IPS DF 4.7 (cell line): Measurements from ENCODE around the gene ERP27.

Source experiments
- DNase-seq: peaks from one replicate; pipeline ENCODE4 v3.0.0-alpha.2; 2013; ENCODE audit warnings: low spot score; ENCODE audit errors: extremely low read depth

ERP27 gene

DNA sequence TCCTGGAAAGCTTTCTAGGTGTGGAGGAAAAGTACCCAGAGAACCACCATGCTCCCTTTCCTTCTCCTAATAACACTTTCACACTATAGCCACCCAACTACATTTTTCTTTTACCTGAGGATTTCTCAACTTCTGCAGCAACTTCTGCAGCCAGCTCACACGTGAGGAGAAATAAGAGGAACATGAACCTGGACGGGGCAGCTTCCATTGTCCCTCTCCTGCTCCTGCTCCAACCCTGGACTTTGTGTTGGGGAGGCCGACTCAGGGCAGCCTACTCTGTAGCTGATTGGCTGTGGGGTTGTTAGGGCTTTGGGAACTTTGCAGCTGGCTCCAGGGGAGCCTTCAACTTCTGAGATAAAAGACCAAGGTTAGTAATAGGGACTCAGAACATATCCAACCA, at the start of gene ERP27:
Gene ERP27, minus strand, starts transcription at position 237 of the 400 bp plus-strand sequence. Its CDS starts 29 bp downstream, at position 208.
- DNase-seq, result no peak

GRCh38 chr12:14988035-14988434, 49.7 kb upstream of the ERP27 start:
- DNase-seq, result no peak

DNA sequence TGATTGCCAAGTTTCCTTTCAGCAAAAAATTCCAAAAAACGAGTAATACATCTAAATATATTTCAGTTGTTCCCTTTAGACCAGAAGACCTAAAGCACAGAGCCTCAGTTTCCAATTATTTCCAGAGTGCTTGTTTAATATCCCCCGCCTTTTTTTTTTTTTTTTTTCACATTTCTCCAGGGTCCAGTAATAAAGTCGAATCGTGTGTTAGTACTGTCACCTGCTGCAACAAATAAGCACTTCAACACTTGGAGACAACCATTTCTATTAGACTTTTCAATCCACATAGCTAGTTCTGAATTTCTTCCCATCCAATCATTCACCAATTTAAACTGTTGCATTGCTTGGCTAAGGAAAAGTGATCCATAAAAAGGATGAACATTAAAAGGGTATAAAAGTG, 48.1 kb upstream of the ERP27 start:
- DNase-seq, result no peak

- DNase-seq, result no peak
Observed at GRCh38 chr12:14984766-14985285, 46.5 kb upstream of the ERP27 start.

GRCh38 chr12:14984036-14984435, 45.7 kb upstream of the ERP27 start:
- no peak for DNase-seq

DNA sequence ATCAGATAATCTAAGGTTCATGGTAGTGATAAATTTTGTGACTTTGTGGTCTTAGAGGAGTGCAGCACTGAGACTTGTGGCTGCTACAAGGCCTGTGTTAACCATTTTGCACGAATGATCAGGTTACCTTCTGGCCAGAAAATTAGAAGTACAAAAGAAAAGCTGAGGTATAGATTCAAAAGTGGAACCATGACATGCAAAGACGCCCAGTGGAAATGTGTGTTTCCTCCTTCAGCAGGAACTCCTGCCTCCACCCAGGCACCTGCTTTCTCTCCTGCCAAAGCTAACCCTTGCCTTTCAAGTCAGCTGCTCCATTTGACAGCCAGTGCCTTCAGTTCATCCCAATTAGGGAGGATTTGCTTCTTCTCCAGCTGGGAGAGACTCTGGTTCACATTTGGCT, 44.7 kb upstream of the ERP27 start:
- DNase-seq, result no peak

DNA sequence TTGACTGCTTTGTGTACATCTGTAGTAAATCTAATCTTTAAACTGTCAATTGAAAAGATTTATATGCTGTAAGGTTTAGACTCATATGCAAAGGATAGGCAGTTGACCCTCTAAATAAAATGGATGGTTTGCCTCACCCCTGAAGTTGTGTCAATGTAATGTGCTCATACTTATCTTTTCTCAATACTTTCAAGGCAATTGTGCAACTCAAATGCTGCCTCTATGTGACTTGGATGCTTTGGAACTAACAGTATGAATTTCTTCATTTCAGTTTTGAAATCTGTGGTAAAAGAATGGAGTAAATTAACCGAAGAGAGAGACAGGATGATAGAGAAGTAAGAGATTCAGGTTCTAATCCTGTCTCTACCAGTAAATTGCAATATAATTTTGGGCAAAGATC, 44.2 kb upstream of the ERP27 start:
- DNase-seq, result no peak

GRCh38 chr12:14981049-14981448, 42.7 kb upstream of the ERP27 start:
- no peak for DNase-seq

GRCh38 chr12:14979468-14979867, 41.1 kb upstream of the ERP27 start:
- DNase-seq, result no peak

GRCh38 chr12:14976658-14977057, 38.3 kb upstream of the ERP27 start:
- no peak for DNase-seq

- no peak for DNase-seq
Observed at GRCh38 chr12:14975457-14975856, 37.1 kb upstream of the ERP27 start.

DNA sequence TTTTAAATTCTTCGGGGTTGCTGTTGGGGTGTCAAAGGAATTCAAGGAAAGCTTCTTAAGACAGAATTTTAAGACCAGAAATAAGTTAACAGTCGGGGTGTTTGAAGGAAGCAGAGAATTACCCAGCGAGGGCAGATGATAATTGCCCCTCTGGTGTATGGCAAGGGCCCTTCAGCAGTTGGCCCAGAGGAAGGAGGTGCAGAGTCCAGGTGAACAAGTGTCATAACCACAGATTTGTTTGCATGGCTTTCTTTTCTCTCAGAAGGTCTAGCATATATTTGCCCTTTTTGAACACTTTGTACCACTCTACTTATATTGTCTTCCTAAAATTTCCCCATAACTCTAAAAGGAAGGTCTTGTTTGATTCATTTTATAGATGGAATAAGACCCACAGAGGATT, 36.3 kb upstream of the ERP27 start:
- DNase-seq, result no peak

GRCh38 chr12:14972816-14973215, 34.5 kb upstream of the ERP27 start, which contains the start of gene PDE6H:
TSS of gene PDE6H (plus strand) at chr12:14973042. CDS start at chr12:14978013, 4,971 bp downstream.
- no peak for DNase-seq

GRCh38 chr12:14970473-14970872, 32.1 kb upstream of the ERP27 start:
- DNase-seq, result no peak

DNA sequence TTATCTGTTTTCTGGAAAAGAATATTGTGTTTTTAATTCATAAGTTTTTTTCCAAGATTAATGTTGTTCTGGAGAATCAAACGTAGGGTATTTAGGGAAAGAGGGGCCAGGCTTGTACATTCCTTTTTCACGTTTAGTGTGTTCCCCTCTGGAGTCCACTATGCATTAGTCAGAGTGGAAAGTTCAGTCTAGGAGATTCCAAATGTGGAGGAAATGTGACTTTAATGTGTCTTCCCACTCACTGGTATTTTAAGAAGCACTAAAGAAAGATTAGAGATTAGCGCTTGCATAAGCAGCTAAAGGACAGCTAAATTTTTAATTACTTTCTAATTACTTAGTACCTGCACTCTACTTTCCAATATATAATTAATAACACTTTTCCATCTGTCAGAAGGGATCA, 30.1 kb upstream of the ERP27 start:
- no peak for DNase-seq

GRCh38 chr12:14965221-14965620, 26.9 kb upstream of the ERP27 start:
- no peak for DNase-seq

GRCh38 chr12:14964406-14964805, 26.1 kb upstream of the ERP27 start:
- DNase-seq, result no peak

- DNase-seq, result no peak
Observed at GRCh38 chr12:14963520-14963919, 25.2 kb upstream of the ERP27 start.

DNA sequence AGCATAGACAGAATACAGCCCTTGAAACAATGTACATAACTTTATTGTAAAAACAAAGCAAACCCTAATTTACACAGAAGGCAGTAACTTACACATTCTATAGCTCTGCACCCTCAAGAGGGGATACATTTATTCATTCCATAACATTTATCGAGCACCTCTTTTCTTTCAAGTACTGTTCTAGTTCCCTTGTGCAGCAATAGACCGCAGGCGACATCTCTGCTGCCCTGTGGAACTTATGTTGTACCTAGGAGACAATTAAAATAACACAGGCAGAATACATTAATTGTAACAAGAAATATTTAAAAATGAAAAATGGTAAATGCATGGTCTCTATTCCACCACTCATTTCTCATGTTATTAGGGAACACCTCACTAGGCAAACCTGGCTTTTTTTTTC, 24.5 kb upstream of the ERP27 start:
- DNase-seq, result no peak

GRCh38 chr12:14962153-14962539, 23.8 kb upstream of the ERP27 start:
- DNase-seq, result no peak

DNA sequence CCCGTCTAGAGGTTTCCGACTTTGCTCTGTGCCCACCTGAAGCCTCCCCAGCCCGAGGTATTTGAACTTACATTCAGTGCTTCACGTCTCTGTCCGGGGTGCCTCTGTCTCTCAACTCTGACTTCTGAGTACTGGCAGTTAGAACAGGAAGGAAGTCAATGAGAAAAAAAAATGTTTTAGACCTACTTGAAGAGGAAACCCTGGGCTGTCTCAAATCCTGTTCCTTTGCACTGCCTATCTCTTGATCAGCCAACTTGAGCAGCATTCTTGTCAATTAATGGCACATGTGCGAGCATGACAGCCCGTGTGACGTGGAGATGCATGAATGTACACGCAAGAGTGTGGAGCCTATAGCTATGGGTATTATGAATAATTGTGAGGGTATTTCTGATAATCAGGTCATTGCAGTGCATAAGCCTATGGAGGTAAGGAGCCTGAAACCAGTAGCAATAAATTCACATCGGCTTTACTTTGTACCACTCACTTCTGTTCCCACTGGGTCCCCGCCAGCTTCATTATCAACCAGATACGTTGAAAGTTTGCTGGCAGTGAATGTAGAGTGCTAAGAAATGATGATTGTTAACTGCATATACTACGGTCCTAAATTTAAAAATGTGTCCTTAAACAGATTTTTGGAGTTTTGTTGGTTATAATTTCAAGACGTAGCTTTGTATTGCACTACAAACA, 23.3 kb upstream of the ERP27 start, which contains the start of gene ARHGDIB:
Gene ARHGDIB, minus strand, starts transcription at position 136 of the 687 bp plus-strand sequence. CDS start 10,889 bp downstream, outside the sequence.
- DNase-seq, result no peak

DNA sequence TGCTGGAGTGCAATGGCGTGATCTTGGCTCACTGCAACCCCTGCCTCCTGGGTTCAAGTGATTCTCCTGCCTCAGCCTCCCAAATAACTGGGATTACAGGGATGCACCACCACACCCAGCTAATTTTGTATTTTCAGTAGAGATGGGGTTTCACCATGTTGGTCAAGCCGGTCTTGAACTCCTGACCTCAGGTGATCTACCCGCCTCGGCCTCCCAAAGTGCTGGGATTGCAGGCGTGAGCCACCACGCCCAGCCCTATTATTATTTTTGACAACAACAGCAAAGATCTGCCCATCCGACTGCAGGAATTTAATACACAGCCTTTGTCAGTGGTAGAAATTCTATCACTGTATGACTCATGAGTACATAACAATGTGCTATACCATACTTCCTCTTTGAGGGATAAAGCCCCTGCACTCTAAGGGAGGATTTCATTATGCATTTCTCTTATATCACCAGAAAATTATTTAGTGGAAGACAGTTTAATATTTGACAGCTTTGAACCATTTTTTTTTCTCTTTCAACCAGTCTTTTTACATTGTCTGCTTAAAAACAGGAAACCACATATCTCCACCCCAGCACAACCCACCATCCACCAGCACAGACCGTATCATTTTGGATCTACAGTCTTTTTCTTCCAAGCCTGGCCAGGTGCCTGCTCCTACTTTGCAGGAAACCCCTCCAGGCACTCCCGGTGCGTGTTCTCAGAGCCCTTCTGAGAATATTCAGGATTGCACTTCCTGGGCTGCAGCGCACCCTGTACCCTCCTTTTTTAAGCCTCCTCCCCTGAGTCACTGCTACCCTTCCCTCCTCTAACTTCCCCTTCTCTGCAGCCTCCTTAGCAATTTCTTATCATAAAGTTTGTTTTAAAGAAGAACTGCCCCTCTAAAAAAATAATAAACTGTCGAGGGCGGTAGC, 22.5 kb upstream of the ERP27 start:
- DNase-seq, result no peak
